MM.1S (cell line): ENCODE results near the gene METTL25B.

Experiments
- DNase-seq: peaks from one replicate; pipeline ENCODE4 v3.0.0-alpha.2; 2015
- H2AFZ ChIP-seq: fragments of 300-600 bp; sonication (generic); 2 replicates; pipeline ENCODE4 v1.6.0; 2016; ENCODE audit warnings: antibody characterized with exemption, low read length
- H3F3A ChIP-seq: fragments of 300-600 bp; sonication (generic); 2 replicates; pipeline ENCODE4 v1.6.1; 2016; ENCODE audit warnings: mild to moderate bottlenecking, antibody characterized with exemption, low read length, moderate library complexity, mixed read lengths; ENCODE audit not compliant: insufficient read depth
- H3K27ac ChIP-seq: fragments of 300-600 bp; sonication (generic); 2 replicates; pipeline ENCODE4 v1.5.1; 2016; ENCODE audit warnings: mild to moderate bottlenecking, low read length
- H3K27me3 ChIP-seq: fragments of 300-600 bp; sonication (generic); replicated peaks from 2 replicates; pipeline ENCODE4 v1.6.0; 2016; ENCODE audit warnings: low read length; ENCODE audit not compliant: insufficient read depth
- H3K36me3 ChIP-seq: fragments of 300-600 bp; sonication (generic); replicated peaks from 2 replicates; pipeline ENCODE4 v1.6.1; 2016; ENCODE audit warnings: mild to moderate bottlenecking, low read length, mixed read lengths; ENCODE audit not compliant: insufficient read depth
- H3K4me1 ChIP-seq: fragments of 300-600 bp; sonication (generic); 2 replicates; pipeline ENCODE4 v1.6.1; 2016; ENCODE audit warnings: low read length, mixed read lengths
- H3K4me2 ChIP-seq: fragments of 300-600 bp; sonication (generic); 2 replicates; pipeline ENCODE4 v1.6.0; 2016; ENCODE audit warnings: low read depth, low read length
- H3K4me3 ChIP-seq: fragments of 300-600 bp; sonication (generic); 2 replicates; pipeline ENCODE4 v1.5.1; 2016; ENCODE audit warnings: low read length, mixed read lengths
- H3K79me2 ChIP-seq: fragments of 300-600 bp; sonication (generic); 2 replicates; pipeline ENCODE4 v1.6.1; 2016; ENCODE audit warnings: mixed run types, low read length, mixed read lengths
- H3K9ac ChIP-seq: fragments of 300-600 bp; sonication (generic); 2 replicates; pipeline ENCODE4 v1.6.1; 2016; ENCODE audit warnings: low read length, mixed read lengths
- H3K9me2 ChIP-seq: fragments of 300-600 bp; sonication (generic); replicated peaks from 2 replicates; pipeline ENCODE4 v1.6.1; 2016; ENCODE audit warnings: mild to moderate bottlenecking, low read length, mixed read lengths; ENCODE audit not compliant: insufficient read depth
- H3K9me3 ChIP-seq: fragments of 300-600 bp; sonication (generic); replicated peaks from 2 replicates; pipeline ENCODE4 v1.6.1; 2016; ENCODE audit warnings: mild to moderate bottlenecking, low read length, mixed read lengths; ENCODE audit not compliant: insufficient read depth
- H4K20me1 ChIP-seq: fragments of 300-600 bp; sonication (generic); 2 replicates; pipeline ENCODE4 v1.6.1; 2016; ENCODE audit warnings: mild to moderate bottlenecking, low read length, moderate library complexity, mixed read lengths; ENCODE audit not compliant: insufficient read depth
- CTCF ChIP-seq: fragments of 300-600 bp; sonication (generic); IDR thresholded peaks from 2 replicates; pipeline ENCODE4 v1.5.1; 2016; ENCODE audit warnings: antibody characterized with exemption, low read length, mixed read lengths
- EZH2 ChIP-seq: fragments of 300-600 bp; sonication (generic); optimal IDR thresholded peaks from 2 replicates; pipeline ENCODE3; 2017; ENCODE audit warnings: low read depth, mild to moderate bottlenecking, antibody characterized with exemption, low read length, mixed read lengths
- EZH2phosphoT487 ChIP-seq: fragments of 300-600 bp; sonication (generic); IDR thresholded peaks from 2 replicates; pipeline ENCODE4 v1.6.1; 2018; ENCODE audit warnings: antibody characterized with exemption, low read length

The METTL25B gene

GRCh38 chr1:156727492-156727891, 777 bp upstream of the METTL25B start:
- no peak for TF ChIP-seq EZH2
- no peak for TF ChIP-seq EZH2phosphoT487
- no peak for TF ChIP-seq CTCF
- Histone ChIP-seq H3K9me3 (no peaks in the 10 kb centered on the region), H3K4me3 (peak overlapping the region; percentile 95), H3K27me3 (no peaks in the 10 kb centered on the region), H4K20me1 (peaks cover 21% of the 10 kb centered on the region), H3K4me2 (peak overlapping the region; percentile 97), H3K4me1 (peaks cover 16% of the 10 kb centered on the region), H3K27ac (peak overlapping the region; percentile 56; the same call in 1 of the 2 replicates), H3K9me2 (no peaks in the 10 kb centered on the region), H3K79me2 (peaks cover 73% of the 10 kb centered on the region), H3K36me3 (peaks cover 19% of the 10 kb centered on the region), H2AFZ (no peak overlapping the region), H3F3A (peaks cover 32% of the 10 kb centered on the region), H3K9ac (peak overlapping the region; percentile 85)
- DNase-seq: no peak

- peak; percentile 100 for DNase-seq
- peak within 1 kb of the TSS; percentile 90 for H2AFZ ChIP-seq
- H3K27ac ChIP-seq: peak within 1 kb of the TSS; percentile 56
- peaks cover 16% of the 10 kb centered on the region for H3K4me1 ChIP-seq
- peaks cover 18% of the 10 kb centered on the region for H4K20me1 ChIP-seq
- H3K9me3 ChIP-seq: no peaks in the 10 kb centered on the region
- H3K36me3 ChIP-seq: peaks cover 7% of the 10 kb centered on the region
- H3K79me2 ChIP-seq: peaks cover 60% of the 10 kb centered on the region
- H3F3A ChIP-seq: peaks cover 32% of the 10 kb centered on the region
- TF ChIP-seq EZH2: no peak
- H3K9ac ChIP-seq: peak within 1 kb of the TSS; percentile 85
- H3K27me3 ChIP-seq: no peaks in the 10 kb centered on the region
- peak within 1 kb of the TSS; percentile 95 for H3K4me3 ChIP-seq
- peak within 1 kb of the TSS; percentile 97 for H3K4me2 ChIP-seq
- H3K9me2 ChIP-seq: no peaks in the 10 kb centered on the region
Measured at GRCh38 chr1:156728599-156729462, 562 bp downstream of the METTL25B start, which contains the start of gene ISG20L2. Gene ISG20L2, minus strand, starts transcription at chr1:156728766. Its CDS starts 1,114 bp downstream, at chr1:156727652.

GRCh38 chr1:156733989-156734584, 5.8 kb downstream of the METTL25B start:
- Histone ChIP-seq H2AFZ (no peak overlapping the region), H3K9ac (no peak overlapping the region), H3K4me3 (no peak overlapping the region), H3K9me2 (no peaks in the 10 kb centered on the region), H3K36me3 (no peaks in the 10 kb centered on the region), H3K27ac (no peak overlapping the region), H3K27me3 (no peaks in the 10 kb centered on the region), H4K20me1 (no peaks in the 10 kb centered on the region), H3K79me2 (peaks cover 19% of the 10 kb centered on the region), H3F3A (peaks cover 12% of the 10 kb centered on the region), H3K9me3 (no peaks in the 10 kb centered on the region), H3K4me1 (peaks cover 3% of the 10 kb centered on the region; the same call in 1 of the 2 replicates), H3K4me2 (no peak overlapping the region)
- TF ChIP-seq EZH2 (no peak), EZH2phosphoT487 (no peak), CTCF (no peak)
- no peak for DNase-seq
